Esophagus squamous epithelium (tissue), 4 donors: ENCODE results near the gene MAGI1.

Source experiments
- POLR2A ChIP-seq, 4 donors: fragments of 450-650 bp; IDR thresholded peaks; one replicate each; pipeline ENCODE4 v1.6.1; 2017; ENCODE audit warnings: antibody characterized with exemption in 4 of 4, mild to moderate bottlenecking in 4 of 4, moderate library complexity in 3 of 4
- TF ChIP-seq, protein P1 (sequence below), 6 experiments: fragments of 450-650 bp in 4 of 6; fragments of 200-600 bp in 2 of 6; sonication (generic) in 2 of 6; IDR thresholded peaks; one replicate each; pipeline ENCODE4 v1.5.1; 2016 to 2019; ENCODE audit warnings: antibody characterized with exemption in 6 of 6, mild to moderate bottlenecking in 4 of 6, moderate library complexity in 4 of 6

DNA sequence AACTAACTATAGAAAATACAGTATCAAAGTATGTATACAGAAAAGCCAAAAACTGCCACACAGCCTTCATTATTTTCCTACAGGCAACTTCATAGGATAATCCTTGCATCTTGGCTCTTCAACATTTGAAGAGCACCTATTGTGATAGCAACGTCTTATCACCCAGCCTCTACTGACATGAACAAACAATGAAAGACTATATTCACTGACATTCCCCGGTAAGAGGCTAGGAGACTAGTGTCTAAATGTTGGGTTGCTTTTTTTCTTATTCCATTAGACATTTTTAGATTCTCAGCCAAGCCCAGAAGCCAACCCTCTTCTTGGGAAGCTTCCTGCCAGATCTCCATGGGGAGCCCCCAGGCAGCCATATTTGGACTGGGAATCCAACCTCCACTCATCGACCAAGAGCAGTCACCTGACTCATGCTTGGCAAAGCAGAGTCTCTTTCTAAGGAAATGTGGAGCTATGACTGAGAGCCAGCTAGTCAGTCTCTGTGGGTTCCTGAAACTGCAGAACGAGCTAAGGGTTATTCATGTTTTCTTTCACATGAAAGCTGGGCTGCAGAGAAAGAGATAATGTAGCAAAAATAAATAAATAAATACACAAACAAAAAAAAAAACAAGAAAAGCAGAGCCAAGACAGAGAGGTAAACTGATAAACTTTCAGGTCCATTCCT is 227.5 kb downstream of the MAGI1 start:
- TF ChIP-seq POLR2A (IDR thresholded peaks at IDR 0.05): no peak
- TF ChIP-seq, protein P1, sequence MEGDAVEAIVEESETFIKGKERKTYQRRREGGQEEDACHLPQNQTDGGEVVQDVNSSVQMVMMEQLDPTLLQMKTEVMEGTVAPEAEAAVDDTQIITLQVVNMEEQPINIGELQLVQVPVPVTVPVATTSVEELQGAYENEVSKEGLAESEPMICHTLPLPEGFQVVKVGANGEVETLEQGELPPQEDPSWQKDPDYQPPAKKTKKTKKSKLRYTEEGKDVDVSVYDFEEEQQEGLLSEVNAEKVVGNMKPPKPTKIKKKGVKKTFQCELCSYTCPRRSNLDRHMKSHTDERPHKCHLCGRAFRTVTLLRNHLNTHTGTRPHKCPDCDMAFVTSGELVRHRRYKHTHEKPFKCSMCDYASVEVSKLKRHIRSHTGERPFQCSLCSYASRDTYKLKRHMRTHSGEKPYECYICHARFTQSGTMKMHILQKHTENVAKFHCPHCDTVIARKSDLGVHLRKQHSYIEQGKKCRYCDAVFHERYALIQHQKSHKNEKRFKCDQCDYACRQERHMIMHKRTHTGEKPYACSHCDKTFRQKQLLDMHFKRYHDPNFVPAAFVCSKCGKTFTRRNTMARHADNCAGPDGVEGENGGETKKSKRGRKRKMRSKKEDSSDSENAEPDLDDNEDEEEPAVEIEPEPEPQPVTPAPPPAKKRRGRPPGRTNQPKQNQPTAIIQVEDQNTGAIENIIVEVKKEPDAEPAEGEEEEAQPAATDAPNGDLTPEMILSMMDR (IDR thresholded peaks at IDR 0.05): no peak
